ENCODE data around the gene SPATA31D4. TPM values are rescaled to one million over a fixed set of nuclear protein-coding genes. Genes with fewer than 3 reads are reported as not detected.

The SPATA31D4 gene
- total RNA-seq, 1 donor from 2014 or later, result not detected

DNA sequence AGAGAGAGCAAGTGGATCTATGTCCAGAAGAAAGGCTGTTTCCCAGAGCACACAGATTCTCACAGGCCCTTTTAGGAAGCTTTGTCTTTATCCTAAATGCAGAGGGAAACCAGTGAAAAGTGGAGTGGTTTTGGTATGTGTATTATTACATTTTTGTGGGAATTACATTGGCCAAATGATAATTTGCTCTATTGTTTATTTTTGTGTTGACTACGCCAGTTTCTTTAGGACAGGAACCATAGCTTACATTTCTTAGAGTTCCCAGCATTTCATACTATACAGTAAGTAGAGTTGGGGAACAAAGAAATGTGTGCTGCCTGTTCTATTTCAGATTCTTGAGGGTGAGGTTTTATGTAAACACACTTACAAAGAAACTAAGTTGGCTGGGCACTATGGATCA, 29.4 kb upstream of the SPATA31D4 start:
- Mint-ChIP-seq H3K36me3 (ENCODE audit: low read depth, unreplicated experiment) (no peaks in the 10 kb centered on the region), H3K9me3 (ENCODE audit: unreplicated experiment) (no peaks in the 10 kb centered on the region), H3K4me3 (ENCODE audit: unreplicated experiment) (no peak overlapping the region), H3K27me3 (ENCODE audit: unreplicated experiment) (no peaks in the 10 kb centered on the region), H3K27ac (ENCODE audit: unreplicated experiment) (no peak overlapping the region), H3K4me1 (ENCODE audit: unreplicated experiment) (peaks cover 5% of the 10 kb centered on the region)
- no peak for DNase-seq (ENCODE audit: low spot score)
- TF ChIP-seq, protein P1, sequence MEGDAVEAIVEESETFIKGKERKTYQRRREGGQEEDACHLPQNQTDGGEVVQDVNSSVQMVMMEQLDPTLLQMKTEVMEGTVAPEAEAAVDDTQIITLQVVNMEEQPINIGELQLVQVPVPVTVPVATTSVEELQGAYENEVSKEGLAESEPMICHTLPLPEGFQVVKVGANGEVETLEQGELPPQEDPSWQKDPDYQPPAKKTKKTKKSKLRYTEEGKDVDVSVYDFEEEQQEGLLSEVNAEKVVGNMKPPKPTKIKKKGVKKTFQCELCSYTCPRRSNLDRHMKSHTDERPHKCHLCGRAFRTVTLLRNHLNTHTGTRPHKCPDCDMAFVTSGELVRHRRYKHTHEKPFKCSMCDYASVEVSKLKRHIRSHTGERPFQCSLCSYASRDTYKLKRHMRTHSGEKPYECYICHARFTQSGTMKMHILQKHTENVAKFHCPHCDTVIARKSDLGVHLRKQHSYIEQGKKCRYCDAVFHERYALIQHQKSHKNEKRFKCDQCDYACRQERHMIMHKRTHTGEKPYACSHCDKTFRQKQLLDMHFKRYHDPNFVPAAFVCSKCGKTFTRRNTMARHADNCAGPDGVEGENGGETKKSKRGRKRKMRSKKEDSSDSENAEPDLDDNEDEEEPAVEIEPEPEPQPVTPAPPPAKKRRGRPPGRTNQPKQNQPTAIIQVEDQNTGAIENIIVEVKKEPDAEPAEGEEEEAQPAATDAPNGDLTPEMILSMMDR (IDR thresholded peaks at IDR 0.05; ENCODE audit: unreplicated experiment), result no peak

DNA sequence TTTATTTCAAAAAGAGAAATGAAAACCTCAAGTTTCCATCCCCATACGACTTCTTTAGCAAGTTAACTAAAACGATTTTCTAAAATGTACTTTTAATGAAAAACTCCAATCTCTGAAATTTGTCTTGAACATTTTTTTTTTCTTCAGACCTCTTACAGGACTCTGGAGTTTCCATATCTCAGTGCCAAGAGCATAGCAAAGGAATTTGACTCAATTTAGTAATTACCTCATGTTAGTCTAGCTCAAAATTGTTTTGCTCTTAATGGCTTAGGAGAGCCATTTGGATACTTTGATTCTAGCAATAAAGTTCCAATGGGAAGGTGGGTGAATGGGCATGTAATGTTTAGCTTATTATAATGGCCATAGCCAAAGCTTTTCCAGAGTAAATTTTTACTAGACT, 26.0 kb upstream of the SPATA31D4 start:
- DNase-seq (ENCODE audit: low spot score), result no peak
- no peak overlapping the region for H3K4me3 Mint-ChIP-seq (ENCODE audit: unreplicated experiment)
- H3K27ac Mint-ChIP-seq (ENCODE audit: unreplicated experiment), result no peak overlapping the region
- H3K9me3 Mint-ChIP-seq (ENCODE audit: unreplicated experiment), result no peaks in the 10 kb centered on the region
- H3K4me1 Mint-ChIP-seq (ENCODE audit: unreplicated experiment), result peaks cover 5% of the 10 kb centered on the region
- H3K27me3 Mint-ChIP-seq (ENCODE audit: unreplicated experiment), result no peaks in the 10 kb centered on the region
- TF ChIP-seq, protein P1 (IDR thresholded peaks at IDR 0.05; ENCODE audit: unreplicated experiment), result no peak
- no peaks in the 10 kb centered on the region for H3K36me3 Mint-ChIP-seq (ENCODE audit: low read depth, unreplicated experiment)

DNA sequence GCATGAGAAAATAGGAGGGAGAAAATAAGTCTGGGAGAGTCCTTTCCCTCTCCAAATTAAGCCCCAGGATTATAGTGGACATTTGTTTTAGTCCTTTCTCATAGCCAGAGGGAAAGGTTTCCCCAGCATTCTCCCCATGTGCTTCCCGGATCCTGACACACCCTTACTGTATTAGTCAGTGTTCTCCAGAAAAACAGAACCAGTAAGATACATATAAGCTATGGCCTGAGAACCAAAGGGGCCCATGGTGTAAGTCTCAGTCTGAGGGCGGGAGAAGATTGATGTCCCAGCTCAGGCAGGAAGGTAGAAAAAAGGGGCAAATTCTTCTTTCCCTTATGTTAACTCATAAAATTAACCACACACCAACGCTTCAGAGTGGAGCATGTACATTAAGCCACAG, 25.6 kb upstream of the SPATA31D4 start:
- Mint-ChIP-seq H3K9me3 (ENCODE audit: unreplicated experiment) (no peaks in the 10 kb centered on the region), H3K36me3 (ENCODE audit: low read depth, unreplicated experiment) (no peaks in the 10 kb centered on the region), H3K27ac (ENCODE audit: unreplicated experiment) (no peak overlapping the region), H3K4me1 (ENCODE audit: unreplicated experiment) (peaks cover 5% of the 10 kb centered on the region), H3K4me3 (ENCODE audit: unreplicated experiment) (no peak overlapping the region), H3K27me3 (ENCODE audit: unreplicated experiment) (no peaks in the 10 kb centered on the region)
- DNase-seq (ENCODE audit: low spot score), result no peak
- TF ChIP-seq, protein P1 (IDR thresholded peaks at IDR 0.05; ENCODE audit: unreplicated experiment), result no peak

DNA sequence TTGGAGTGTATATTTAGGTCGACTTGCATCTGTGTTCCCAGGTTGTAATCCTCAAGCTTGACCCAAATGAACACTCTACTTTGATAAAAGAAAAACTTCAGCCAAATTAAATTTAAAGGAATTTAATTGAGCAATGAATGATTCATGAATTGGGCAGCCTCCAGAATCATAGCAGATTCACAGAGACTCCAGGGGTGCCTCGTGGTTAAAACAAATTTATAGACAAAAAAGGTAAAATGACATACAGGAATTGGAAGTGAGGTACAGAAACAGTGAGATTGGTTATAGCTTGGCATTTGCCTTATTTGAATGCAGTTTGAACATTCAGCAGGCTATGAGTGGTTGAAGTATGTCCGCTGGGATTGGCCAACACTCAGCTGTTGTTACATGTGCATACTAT, 21.6 kb upstream of the SPATA31D4 start:
- Mint-ChIP-seq H3K27me3 (ENCODE audit: unreplicated experiment) (no peaks in the 10 kb centered on the region), H3K9me3 (ENCODE audit: unreplicated experiment) (no peaks in the 10 kb centered on the region), H3K36me3 (ENCODE audit: low read depth, unreplicated experiment) (no peaks in the 10 kb centered on the region), H3K4me3 (ENCODE audit: unreplicated experiment) (no peak overlapping the region), H3K4me1 (ENCODE audit: unreplicated experiment) (no peaks in the 10 kb centered on the region), H3K27ac (ENCODE audit: unreplicated experiment) (no peak overlapping the region)
- DNase-seq (ENCODE audit: low spot score), result no peak
- TF ChIP-seq, protein P1 (IDR thresholded peaks at IDR 0.05; ENCODE audit: unreplicated experiment), result no peak

DNA sequence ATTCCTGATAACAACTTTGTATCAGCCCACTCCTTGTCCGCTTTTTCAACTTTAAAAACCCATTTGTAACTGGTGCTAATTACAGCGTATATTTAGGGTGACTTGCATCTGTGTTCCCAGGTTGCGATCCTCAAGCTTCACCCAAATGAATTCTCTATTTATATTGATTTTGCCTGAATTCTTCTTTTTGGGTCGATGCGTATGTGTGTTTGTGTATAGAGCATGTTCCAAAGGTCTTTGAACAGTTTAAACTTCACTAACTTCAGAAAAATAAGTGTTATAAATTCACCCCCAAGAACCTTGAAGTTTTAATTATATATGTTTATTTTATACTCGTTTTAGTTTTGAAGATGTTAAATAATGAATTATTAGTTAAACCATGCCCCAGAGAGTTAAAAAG, 16.1 kb upstream of the SPATA31D4 start:
- no peaks in the 10 kb centered on the region for H3K9me3 Mint-ChIP-seq (ENCODE audit: unreplicated experiment)
- H3K27me3 Mint-ChIP-seq (ENCODE audit: unreplicated experiment), result no peaks in the 10 kb centered on the region
- H3K4me1 Mint-ChIP-seq (ENCODE audit: unreplicated experiment), result no peaks in the 10 kb centered on the region

More for the DNA sequence above, 16.1 kb upstream of the SPATA31D4 start:
- H3K27ac Mint-ChIP-seq (ENCODE audit: unreplicated experiment), result no peak overlapping the region
- no peak overlapping the region for H3K4me3 Mint-ChIP-seq (ENCODE audit: unreplicated experiment)
- DNase-seq (ENCODE audit: low spot score), result no peak
- H3K36me3 Mint-ChIP-seq (ENCODE audit: low read depth, unreplicated experiment), result no peaks in the 10 kb centered on the region
- TF ChIP-seq, protein P1 (IDR thresholded peaks at IDR 0.05; ENCODE audit: unreplicated experiment), result no peak

All from endothelial cell (in vitro differentiated cells).